SH-SY5Y (cell line): Measurements from ENCODE around the gene TUBA1C.

Experiments used
- GATA2 ChIP-seq: IDR thresholded peaks from 2 replicates; pipeline ENCODE4 v1.6.1; 2011; ENCODE audit warnings: mild to moderate bottlenecking, low read depth, low read length
- GATA3 ChIP-seq: IDR thresholded peaks from 2 replicates; pipeline ENCODE4 v1.6.1; 2011; ENCODE audit warnings: low read depth, mild to moderate bottlenecking, low read length, moderate library complexity

GRCh38 chr12:49277466-49277865 lies 12.6 kb downstream of the TUBA1C start:
- no peak for TF ChIP-seq GATA2
- TF ChIP-seq GATA3, result no peak
